OCI-LY3 (cell line): ENCODE measurements around the gene TMEM238.
A peak's percentile ranks its signal among the peaks of the same experiment; 100 is the strongest.

Source experiments
- H2AFZ ChIP-seq: fragments of 200-600, 300-600 bp; shearing (Covaris generic); 2 replicates; pipeline ENCODE4 v1.6.0; 2014; ENCODE audit warnings: antibody characterized with exemption, low read depth, low read length
- H3K27ac ChIP-seq: fragments of 200-600, 300-600 bp; sonication (generic); 2 replicates; pipeline ENCODE4 v1.5.1; 2014; ENCODE audit warnings: mild to moderate bottlenecking, low read length, moderate library complexity, mixed read lengths
- H3K27me3 ChIP-seq: fragments of 200-600, 300-600 bp; sonication (generic); 2 replicates; pipeline ENCODE4 v1.6.1; 2014; ENCODE audit warnings: low read depth, low read length, mixed read lengths
- H3K36me3 ChIP-seq: fragments of 200-600, 300-600 bp; sonication (generic); replicated peaks from 2 replicates; pipeline ENCODE3; 2014; ENCODE audit warnings: low read depth, low read length, mixed read lengths
- H3K4me1 ChIP-seq: fragments of 300-600, 200-600 bp; sonication (generic); 2 replicates; pipeline ENCODE4 v1.6.1; 2014; ENCODE audit warnings: low read length, mixed read lengths
- H3K4me2 ChIP-seq: fragments of 200-600, 300-600 bp; sonication (generic); 2 replicates; pipeline ENCODE4 v1.6.1; 2014; ENCODE audit warnings: low read length, mixed read lengths
- H3K4me3 ChIP-seq: fragments of 300-600, 200-600 bp; sonication (generic); 2 replicates; pipeline ENCODE4 v1.5.1; 2014; ENCODE audit warnings: antibody characterized with exemption, mild to moderate bottlenecking, low read length, moderate library complexity
- H3K79me2 ChIP-seq: fragments of 300-600, 200-600 bp; shearing (Covaris generic); 2 replicates; pipeline ENCODE4 v1.6.1; 2014; ENCODE audit warnings: mild to moderate bottlenecking, low read length, mixed read lengths
- H3K9ac ChIP-seq: fragments of 300-600, 200-600 bp; shearing (Covaris generic); 2 replicates; pipeline ENCODE4 v1.6.0; 2014; ENCODE audit warnings: mild to moderate bottlenecking, low read length, moderate library complexity
- H3K9me3 ChIP-seq: fragments of 200-600, 300-600 bp; shearing (Covaris generic); 2 replicates; pipeline ENCODE4 v1.6.1; 2014; ENCODE audit warnings: low read length, mixed read lengths; ENCODE audit not compliant: insufficient read depth
- H4K20me1 ChIP-seq: fragments of 200-600, 300-600 bp; sonication (generic); 2 replicates; pipeline ENCODE4 v1.6.1; 2016; ENCODE audit warnings: low read length, mixed read lengths; ENCODE audit not compliant: insufficient read depth
- EZH2phosphoT487 ChIP-seq: fragments of 200-600 bp; shearing (Covaris generic); IDR thresholded peaks from 2 replicates; pipeline ENCODE4 v1.6.1; 2018; ENCODE audit warnings: antibody characterized with exemption, mixed run types, low read depth
- TF ChIP-seq, protein P1 (sequence below): fragments of 200-600, 300-600 bp; sonication (generic); IDR thresholded peaks from 2 replicates; pipeline ENCODE4 v1.5.1; 2014; ENCODE audit warnings: antibody characterized with exemption, low read length, low read depth

Gene TMEM238

DNA sequence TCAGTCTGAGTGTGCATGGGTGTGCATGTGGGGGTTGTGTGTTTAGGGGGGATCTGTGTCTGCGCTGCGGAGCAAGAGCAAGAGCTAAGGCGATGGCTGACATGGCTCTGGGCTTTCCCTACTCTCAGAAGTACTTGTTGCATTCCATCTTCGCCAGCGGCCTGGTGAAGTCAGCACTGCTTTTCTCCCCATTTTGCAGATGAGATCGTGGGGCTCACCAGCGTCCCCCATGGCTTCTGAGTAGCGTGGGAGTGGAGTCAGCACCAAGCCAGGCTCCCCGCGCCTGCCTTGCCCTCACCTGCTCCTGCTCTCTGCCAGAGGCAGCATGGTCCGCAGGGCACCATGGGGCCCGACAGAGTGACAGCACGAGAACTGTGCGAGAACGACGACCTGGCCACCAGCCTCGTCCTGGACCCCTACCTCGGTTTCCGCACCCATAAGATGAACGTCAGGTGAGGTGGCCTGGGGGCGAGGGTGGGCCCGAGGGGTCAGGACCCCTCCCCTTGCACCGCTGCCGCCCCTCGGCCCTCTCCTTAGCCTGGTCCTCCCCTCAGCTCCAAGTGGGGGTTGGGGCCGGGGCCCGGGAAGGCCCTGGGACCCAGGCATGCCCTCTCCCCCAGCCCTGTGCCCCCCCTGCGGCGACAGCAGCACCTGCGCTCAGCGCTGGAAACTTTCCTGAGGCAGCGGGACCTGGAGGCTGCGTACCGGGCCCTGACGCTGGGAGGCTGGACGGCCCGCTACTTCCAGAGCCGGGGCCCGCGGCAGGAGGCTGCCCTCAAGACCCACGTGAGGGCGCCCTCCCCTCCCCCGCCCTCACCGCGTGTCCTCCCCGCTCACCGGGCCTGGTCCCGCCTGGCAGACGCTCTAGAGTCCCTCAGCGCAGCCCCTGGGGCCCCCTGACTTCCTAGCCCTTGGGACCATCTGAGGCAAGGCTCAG, 42.2 kb downstream of the TMEM238 start:
- peak overlapping the region; percentile 96 for H3K4me3 ChIP-seq
- no peaks in the 10 kb centered on the region for H4K20me1 ChIP-seq
- H3K79me2 ChIP-seq: peaks cover 8% of the 10 kb centered on the region; the same call in 1 of the 2 replicates
- no peak overlapping the region for H2AFZ ChIP-seq
- no peak overlapping the region for H3K27ac ChIP-seq
- no peak for TF ChIP-seq EZH2phosphoT487
- TF ChIP-seq, protein P1, sequence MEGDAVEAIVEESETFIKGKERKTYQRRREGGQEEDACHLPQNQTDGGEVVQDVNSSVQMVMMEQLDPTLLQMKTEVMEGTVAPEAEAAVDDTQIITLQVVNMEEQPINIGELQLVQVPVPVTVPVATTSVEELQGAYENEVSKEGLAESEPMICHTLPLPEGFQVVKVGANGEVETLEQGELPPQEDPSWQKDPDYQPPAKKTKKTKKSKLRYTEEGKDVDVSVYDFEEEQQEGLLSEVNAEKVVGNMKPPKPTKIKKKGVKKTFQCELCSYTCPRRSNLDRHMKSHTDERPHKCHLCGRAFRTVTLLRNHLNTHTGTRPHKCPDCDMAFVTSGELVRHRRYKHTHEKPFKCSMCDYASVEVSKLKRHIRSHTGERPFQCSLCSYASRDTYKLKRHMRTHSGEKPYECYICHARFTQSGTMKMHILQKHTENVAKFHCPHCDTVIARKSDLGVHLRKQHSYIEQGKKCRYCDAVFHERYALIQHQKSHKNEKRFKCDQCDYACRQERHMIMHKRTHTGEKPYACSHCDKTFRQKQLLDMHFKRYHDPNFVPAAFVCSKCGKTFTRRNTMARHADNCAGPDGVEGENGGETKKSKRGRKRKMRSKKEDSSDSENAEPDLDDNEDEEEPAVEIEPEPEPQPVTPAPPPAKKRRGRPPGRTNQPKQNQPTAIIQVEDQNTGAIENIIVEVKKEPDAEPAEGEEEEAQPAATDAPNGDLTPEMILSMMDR: no peak
- 0 out of 2 replicates have a peak, but pooled peaks cover 4% of the 10 kb centered on the region for H3K27me3 ChIP-seq
- H3K4me2 ChIP-seq: peak overlapping the region; percentile 87
- H3K9me3 ChIP-seq: no peaks in the 10 kb centered on the region
- H3K9ac ChIP-seq: peak overlapping the region; percentile 94; the same call in 1 of the 2 replicates
- peaks cover 5% of the 10 kb centered on the region for H3K36me3 ChIP-seq
- H3K4me1 ChIP-seq: peaks cover 9% of the 10 kb centered on the region; the same call in 1 of the 2 replicates

GRCh38 chr19:55341171-55341588, 42.9 kb downstream of the TMEM238 start:
- peak overlapping the region; percentile 96 for H3K4me3 ChIP-seq
- H3K27ac ChIP-seq: no peak overlapping the region
- TF ChIP-seq, protein P1: no peak
- TF ChIP-seq EZH2phosphoT487: no peak
- H3K36me3 ChIP-seq: peaks cover 5% of the 10 kb centered on the region
- no peaks in the 10 kb centered on the region for H4K20me1 ChIP-seq
- no peaks in the 10 kb centered on the region for H3K9me3 ChIP-seq
- H3K79me2 ChIP-seq: peaks cover 8% of the 10 kb centered on the region; the same call in 1 of the 2 replicates
- peaks cover 8% of the 10 kb centered on the region; the same call in 1 of the 2 replicates for H3K27me3 ChIP-seq
- H2AFZ ChIP-seq: no peak overlapping the region
- H3K4me2 ChIP-seq: peak overlapping the region; percentile 87
- H3K4me1 ChIP-seq: peaks cover 9% of the 10 kb centered on the region; the same call in 1 of the 2 replicates
- peak overlapping the region; percentile 94 for H3K9ac ChIP-seq

DNA sequence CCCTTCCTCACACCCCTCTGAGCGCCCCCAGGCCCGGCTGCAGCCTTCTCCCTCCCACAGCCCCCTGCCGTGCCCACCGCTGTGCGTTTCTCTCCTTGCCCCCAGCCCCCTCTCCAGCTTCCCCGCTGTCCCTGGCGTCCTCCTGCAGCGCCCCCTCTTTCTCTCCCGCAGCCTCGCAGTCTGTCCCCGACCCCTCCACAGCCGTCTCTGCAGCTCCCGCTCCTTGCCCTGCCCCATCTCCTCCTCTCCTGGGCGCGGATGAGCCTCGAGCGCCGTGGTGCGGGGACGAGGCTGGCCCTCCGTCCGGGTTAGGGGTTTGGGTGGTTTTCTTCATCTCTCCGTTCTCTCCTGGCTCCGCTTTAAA, 43.3 kb downstream of the TMEM238 start:
- peaks cover 5% of the 10 kb centered on the region for H3K36me3 ChIP-seq
- H3K79me2 ChIP-seq: peaks cover 8% of the 10 kb centered on the region; the same call in 1 of the 2 replicates
- no peak overlapping the region for H3K27ac ChIP-seq
- peaks cover 9% of the 10 kb centered on the region; the same call in 1 of the 2 replicates for H3K4me1 ChIP-seq
- H3K4me3 ChIP-seq: peak overlapping the region; percentile 96
- peaks cover 8% of the 10 kb centered on the region; the same call in 1 of the 2 replicates for H3K27me3 ChIP-seq
- peak overlapping the region; percentile 94 for H3K9ac ChIP-seq
- TF ChIP-seq EZH2phosphoT487: no peak
- TF ChIP-seq, protein P1: peak; percentile 49
- H2AFZ ChIP-seq: no peak overlapping the region
- peak overlapping the region; percentile 87 for H3K4me2 ChIP-seq
- no peaks in the 10 kb centered on the region for H4K20me1 ChIP-seq
- H3K9me3 ChIP-seq: no peaks in the 10 kb centered on the region
